C4-2B (cell line): ENCODE results near the gene LRP6.

ENCODE experiments used
- CTCF ChIP-seq: fragments of 450-650 bp; conservative IDR thresholded peaks from 2 replicates; pipeline ENCODE4 v1.5.1; 2017; ENCODE audit warnings: mild to moderate bottlenecking
- ZFX ChIP-seq: fragments of 450-650 bp; IDR thresholded peaks from 2 replicates; pipeline ENCODE4 v1.6.1; 2017

GRCh38 chr12:12226187-12226586 lies 40.7 kb downstream of the LRP6 start:
- TF ChIP-seq CTCF = no peak
- no peak for TF ChIP-seq ZFX
